HepG2 (cell line): ENCODE results near the gene S100A10. TPM values are rescaled to one million over a fixed set of nuclear protein-coding genes. Genes with fewer than 3 reads are reported as not detected.

ENCODE experiments used
- ATAC-seq: fragments of 200-7000 bp; cut with Tn5 transposase; 3 replicates; pipeline ENCODE4 v1.9.1; 2020; ENCODE audit warnings: mild to moderate bottlenecking, moderate library complexity
- BruUV-seq: library from RNA; stranded (reverse); fragments of 400-500 nt; replicated peaks from 2 replicates; lab custom pipeline; 2021; lab: Mats Ljungman, UMichigan
- CTCF ChIA-PET: fragments of 300-600 bp; formaldehyde crosslinking; extraction: SDS; loops from one replicate; lab custom pipeline; 2021; ENCODE audit warnings: low total read pairs, inconsistent platforms, low intra/inter-chr PET ratio; lab: Yijun Ruan, JAX
- POLR2A ChIA-PET: fragments of 350-600 bp; sonication (Branson Sonifier 250); formaldehyde crosslinking; loops from one replicate; lab custom pipeline; 2020; ENCODE audit warnings: antibody characterized with exemption, inconsistent platforms; lab: Yijun Ruan, JAX
- DNase-seq: peaks from one replicate; pipeline ENCODE4 v3.0.0-alpha.2; 2015; ENCODE audit warnings: low spot score
- FAIRE-seq: peaks from 3 replicates; lab custom pipeline; 2011; peaks lifted over from hg19 to GRCh38; lab: Jason Lieb, UNC
- H2AFZ ChIP-seq: one replicate; pipeline ENCODE4 v1.6.1; 2011; ENCODE audit warnings: low read length, inconsistent platforms
- H3K27ac ChIP-seq: fragments of 300-600 bp; 3 replicates; pipeline ENCODE4 v1.8.0; 2011; ENCODE audit warnings: mixed run types, mild to moderate bottlenecking, mixed read lengths, low read length, inconsistent platforms; ENCODE audit not compliant: insufficient read depth; ENCODE audit errors: extremely low read length
- H3K27me3 ChIP-seq, 2 experiments: fragments of 200-600 bp in 1 of 2; 2 replicates in 1 of 2; 3 replicates in 1 of 2; pipeline versions ENCODE4 v1.6.0 to v1.8.0; 2011; ENCODE audit warnings: low read length in 2 of 2, mild to moderate bottlenecking in 2 of 2, moderate library complexity in 2 of 2, inconsistent platforms in 1 of 2; ENCODE audit not compliant: insufficient read depth in 2 of 2, control insufficient read depth in 1 of 2
- H3K36me3 ChIP-seq, 2 experiments: fragments of 200-600 bp in 1 of 2; replicated peaks in 1 of 2; 2 replicates in 1 of 2; 3 replicates in 1 of 2; pipeline versions ENCODE4 v1.5.1 to v1.8.0; 2011; ENCODE audit warnings: low read length in 2 of 2, inconsistent platforms in 1 of 2; ENCODE audit not compliant: insufficient read depth in 2 of 2, control insufficient read depth in 1 of 2
- H3K4me1 ChIP-seq: 2 replicates; pipeline ENCODE4 v1.5.1; 2012; ENCODE audit warnings: low read length, inconsistent platforms; ENCODE audit not compliant: insufficient read depth
- H3K4me2 ChIP-seq: 2 replicates; pipeline ENCODE4 v1.6.0; 2011; ENCODE audit warnings: low read depth, low read length, inconsistent platforms
- H3K4me3 ChIP-seq, 3 experiments: fragments of 200-600 bp in 1 of 3; sonication (generic), shearing (Covaris generic) in 1 of 3; replicated peaks in 1 of 3; 2 replicates each; pipeline ENCODE4 v1.5.1; 2011 to 2016; ENCODE audit warnings: low read length in 3 of 3, inconsistent platforms in 2 of 3, low read depth in 2 of 3, mild to moderate bottlenecking in 2 of 3, control low read depth in 1 of 3, mixed read lengths in 1 of 3; ENCODE audit not compliant: insufficient read depth in 1 of 3
- H3K79me2 ChIP-seq: one replicate; pipeline ENCODE4 v1.6.1; 2011; ENCODE audit warnings: low read length, inconsistent platforms; ENCODE audit not compliant: insufficient read depth
- H3K9ac ChIP-seq: 2 replicates; pipeline ENCODE4 v1.6.0; 2011; ENCODE audit warnings: mild to moderate bottlenecking, low read depth, low read length, inconsistent platforms; ENCODE audit not compliant: insufficient read depth
- H3K9me3 ChIP-seq: 2 replicates; pipeline ENCODE4 v1.5.1; 2012; ENCODE audit warnings: mild to moderate bottlenecking, low read length
- H4K20me1 ChIP-seq: 2 replicates; pipeline ENCODE4 v1.6.0; 2011; ENCODE audit warnings: inconsistent platforms, mild to moderate bottlenecking, low read length, moderate library complexity; ENCODE audit not compliant: insufficient read depth
- BHLHE40 ChIP-seq: IDR thresholded peaks from 2 replicates; pipeline ENCODE4 v1.6.1; 2011; ENCODE audit warnings: low read length, improper control_type of control experiment
- HHEX ChIP-seq: IDR thresholded peaks from 2 replicates; pipeline ENCODE4 v1.6.1; 2016; ENCODE audit warnings: control low read depth
- MBNL3 ChIP-seq: fragments of 250-450 bp; sonication (Bioruptor Pico); conservative IDR thresholded peaks from 2 replicates; pipeline ENCODE4 v1.8.0; 2022; ENCODE audit warnings: mild to moderate bottlenecking, inconsistent platforms
- MZF1 ChIP-seq: sonication (generic); formaldehyde crosslinking; IDR thresholded peaks from 2 replicates; pipeline ENCODE4 v1.8.1; 2023; ENCODE audit warnings: mild to moderate bottlenecking, missing genetic modification reagents, borderline replicate concordance
- NAIF1 ChIP-seq: sonication (generic); formaldehyde crosslinking; IDR thresholded peaks from 2 replicates; pipeline ENCODE4 v1.5.0; 2020; ENCODE audit warnings: mild to moderate bottlenecking, missing genetic modification reagents, borderline replicate concordance
- POLR2A ChIP-seq, 2 experiments: IDR thresholded peaks; 2 replicates each; pipeline ENCODE4 v1.6.1; 2011; ENCODE audit warnings: low read depth in 2 of 2, low read length in 2 of 2, mild to moderate bottlenecking in 1 of 2, moderate library complexity in 1 of 2; ENCODE audit not compliant: insufficient read depth in 1 of 2
- RAD51 ChIP-seq: fragments of 450-650 bp; IDR thresholded peaks from 2 replicates; pipeline ENCODE4 v1.6.1; 2016; ENCODE audit warnings: borderline replicate concordance
- RELA ChIP-seq: sonication (generic); formaldehyde crosslinking; IDR thresholded peaks from 2 replicates; pipeline ENCODE4 v1.4.0; 2020; ENCODE audit warnings: missing genetic modification reagents
- STAG1 ChIP-seq: sonication (generic); formaldehyde crosslinking; IDR thresholded peaks from 2 replicates; pipeline ENCODE4 v1.4.0; 2020; ENCODE audit warnings: missing genetic modification reagents
- ZKSCAN8 ChIP-seq: IDR thresholded peaks from 2 replicates; pipeline ENCODE4 v1.6.1; 2016; ENCODE audit warnings: borderline replicate concordance, missing genetic modification reagents, missing compliant biosample characterization
- ZMYM2 ChIP-seq: sonication (generic); formaldehyde crosslinking; IDR thresholded peaks from 2 replicates; pipeline ENCODE4 v1.8.0; 2022; ENCODE audit warnings: mild to moderate bottlenecking, missing genetic modification reagents
- ZNF713 ChIP-seq: sonication (generic); formaldehyde crosslinking; IDR thresholded peaks from 2 replicates; pipeline ENCODE4 v1.4.0; 2020; ENCODE audit warnings: mild to moderate bottlenecking, missing genetic modification reagents
- ZNF777 ChIP-seq: sonication (generic); formaldehyde crosslinking; IDR thresholded peaks from 2 replicates; pipeline ENCODE4 v1.4.0; 2020; ENCODE audit warnings: missing genetic modification reagents
- WGBS: methylation state at CpG from one replicate; pipeline ENCODE4 v1.1.6; 2017; ENCODE audit warnings: low lambda C conversion rate; 5-methylcytosine and 5-hydroxymethylcytosine counted together
- in situ Hi-C: cut with HindIII; loops from 2 replicates; pipeline ENCODE4 v1.10.0; 2017; ENCODE audit warnings: low pct_unique_long_range_greater_than_20kb; ENCODE audit not compliant: extremely low pct_ligation_motif_present
- intact Hi-C: fragments of 100-400 bp; cut with micrococcal nuclease; formaldehyde crosslinking; loops from one replicate; pipeline ENCODE4 v1.10.0; 2022; ENCODE audit not compliant: unreplicated experiment
- polyA plus RNA-seq, 8 experiments: library from polyadenylated mRNA; depleted of rRNA in 3 of 8; stranded (reverse) in 7 of 8; unstranded in 1 of 8; fragments of >200 nt; fragmentation: Illumina TruSeq in 4 of 8; extraction: Trizol in 4 of 8; gene quantifications; 2 replicates each; pipeline versions ENCODE4 v1.2.1 to v1.2.3, GENCODE V29; 2011 to 2016; ENCODE audit warnings: low read depth in 4 of 8, missing spikeins in 1 of 8, mixed read lengths in 1 of 8; ENCODE audit not compliant: insufficient read depth in 1 of 8
- total RNA-seq, 5 experiments: library from RNA; depleted of rRNA; stranded (reverse); fragments of >200 nt; fragmentation: Illumina TruSeq; extraction: Trizol; gene quantifications; 2 replicates each; pipeline ENCODE4 v1.2.3, GENCODE V29; 2016; ENCODE audit warnings: low read depth in 1 of 5
- TF ChIP-seq, protein P1 (sequence below): IDR thresholded peaks from 2 replicates; pipeline ENCODE4 v1.6.1; 2018; ENCODE audit warnings: missing genetic modification reagents
- TF ChIP-seq, protein P2 (sequence below): sonication (generic); formaldehyde crosslinking; IDR thresholded peaks from 2 replicates; pipeline ENCODE4 v1.5.0; 2020; ENCODE audit warnings: missing genetic modification reagents, mild to moderate bottlenecking, borderline replicate concordance
- TF ChIP-seq, protein P3 (sequence below): sonication (generic); formaldehyde crosslinking; IDR thresholded peaks from 2 replicates; pipeline ENCODE4 v1.5.0; 2020; ENCODE audit warnings: mild to moderate bottlenecking, missing genetic modification reagents, moderate library complexity
- TF ChIP-seq, protein P4 (sequence below): sonication (generic); formaldehyde crosslinking; IDR thresholded peaks from 2 replicates; pipeline ENCODE4 v1.5.0; 2020; ENCODE audit warnings: missing genetic modification reagents
- TF ChIP-seq, protein P5 (sequence below): sonication (generic); formaldehyde crosslinking; IDR thresholded peaks from 2 replicates; pipeline ENCODE4 v1.4.0; 2020; ENCODE audit warnings: mild to moderate bottlenecking, missing genetic modification reagents, borderline replicate concordance
- TF ChIP-seq, protein P6 (sequence below): sonication (generic); formaldehyde crosslinking; IDR thresholded peaks from 2 replicates; pipeline ENCODE4 v1.5.1; 2020; ENCODE audit warnings: mild to moderate bottlenecking, missing genetic modification reagents, moderate library complexity

S100A10 gene
- total and polyA plus RNA-seq, 2 of the 13 experiments (the other 11 are each of a cell fraction or from before 2014, with no cell fraction given) = 16.8 to 28.7 TPM

DNA sequence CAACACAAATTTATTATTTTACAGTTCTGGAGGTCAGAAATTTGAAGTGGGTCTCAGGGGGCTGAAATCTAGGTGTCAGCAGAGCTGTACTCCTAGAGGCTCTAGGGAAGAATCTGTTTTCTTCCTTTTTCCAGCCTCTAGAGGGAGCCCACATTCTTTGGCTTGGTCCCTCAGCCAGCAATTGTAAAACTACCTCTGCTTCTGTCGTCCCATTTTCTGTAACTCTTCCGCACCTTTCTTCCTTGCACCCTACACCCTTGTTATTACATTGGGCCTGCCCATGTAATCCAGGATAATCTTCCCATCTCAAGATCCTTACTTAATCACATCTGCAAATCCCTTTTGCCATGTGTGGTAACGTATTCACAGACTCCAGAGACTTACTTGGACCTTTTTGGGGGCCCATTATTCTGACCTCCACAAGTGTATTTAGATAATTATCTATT, 59.6 kb downstream of the S100A10 start:
- peak; percentile 84 for FAIRE-seq
- BruUV-seq = no TSS peak
- CTCF ChIA-PET = interaction anchor here (1.7 to 3.1 kb wide), 5 partner anchors 34 to 101 kb away, joined by 6 to 33 read pairs (median 9); no protein-coding TSS in a partner anchor
- TF ChIP-seq RAD51 = no peak
- no peak for TF ChIP-seq ZMYM2 (CRISPR knock-in tag)
- no peak for TF ChIP-seq ZKSCAN8
- TF ChIP-seq, protein P1, sequence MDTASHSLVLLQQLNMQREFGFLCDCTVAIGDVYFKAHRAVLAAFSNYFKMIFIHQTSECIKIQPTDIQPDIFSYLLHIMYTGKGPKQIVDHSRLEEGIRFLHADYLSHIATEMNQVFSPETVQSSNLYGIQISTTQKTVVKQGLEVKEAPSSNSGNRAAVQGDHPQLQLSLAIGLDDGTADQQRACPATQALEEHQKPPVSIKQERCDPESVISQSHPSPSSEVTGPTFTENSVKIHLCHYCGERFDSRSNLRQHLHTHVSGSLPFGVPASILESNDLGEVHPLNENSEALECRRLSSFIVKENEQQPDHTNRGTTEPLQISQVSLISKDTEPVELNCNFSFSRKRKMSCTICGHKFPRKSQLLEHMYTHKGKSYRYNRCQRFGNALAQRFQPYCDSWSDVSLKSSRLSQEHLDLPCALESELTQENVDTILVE (CRISPR knock-in tag) = no peak
- no peak for TF ChIP-seq RELA
- TF ChIP-seq, protein P2, sequence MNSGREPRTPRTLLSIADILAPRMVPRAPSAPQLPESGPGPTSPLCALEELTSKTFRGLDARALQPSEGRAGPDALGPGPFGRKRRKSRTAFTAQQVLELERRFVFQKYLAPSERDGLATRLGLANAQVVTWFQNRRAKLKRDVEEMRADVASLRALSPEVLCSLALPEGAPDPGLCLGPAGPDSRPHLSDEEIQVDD (CRISPR knock-in tag) = no peak
- no peak for TF ChIP-seq POLR2A (IDR thresholded peaks at IDR 0.05; ENCODE audit: insufficient read depth in 1 of 2, low read depth in 2 of 2, low read length in 2 of 2)
- no peak for TF ChIP-seq HHEX
- TF ChIP-seq, protein P3, sequence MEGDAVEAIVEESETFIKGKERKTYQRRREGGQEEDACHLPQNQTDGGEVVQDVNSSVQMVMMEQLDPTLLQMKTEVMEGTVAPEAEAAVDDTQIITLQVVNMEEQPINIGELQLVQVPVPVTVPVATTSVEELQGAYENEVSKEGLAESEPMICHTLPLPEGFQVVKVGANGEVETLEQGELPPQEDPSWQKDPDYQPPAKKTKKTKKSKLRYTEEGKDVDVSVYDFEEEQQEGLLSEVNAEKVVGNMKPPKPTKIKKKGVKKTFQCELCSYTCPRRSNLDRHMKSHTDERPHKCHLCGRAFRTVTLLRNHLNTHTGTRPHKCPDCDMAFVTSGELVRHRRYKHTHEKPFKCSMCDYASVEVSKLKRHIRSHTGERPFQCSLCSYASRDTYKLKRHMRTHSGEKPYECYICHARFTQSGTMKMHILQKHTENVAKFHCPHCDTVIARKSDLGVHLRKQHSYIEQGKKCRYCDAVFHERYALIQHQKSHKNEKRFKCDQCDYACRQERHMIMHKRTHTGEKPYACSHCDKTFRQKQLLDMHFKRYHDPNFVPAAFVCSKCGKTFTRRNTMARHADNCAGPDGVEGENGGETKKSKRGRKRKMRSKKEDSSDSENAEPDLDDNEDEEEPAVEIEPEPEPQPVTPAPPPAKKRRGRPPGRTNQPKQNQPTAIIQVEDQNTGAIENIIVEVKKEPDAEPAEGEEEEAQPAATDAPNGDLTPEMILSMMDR (CRISPR knock-in tag) = peak; percentile 84
- TF ChIP-seq, protein P4, sequence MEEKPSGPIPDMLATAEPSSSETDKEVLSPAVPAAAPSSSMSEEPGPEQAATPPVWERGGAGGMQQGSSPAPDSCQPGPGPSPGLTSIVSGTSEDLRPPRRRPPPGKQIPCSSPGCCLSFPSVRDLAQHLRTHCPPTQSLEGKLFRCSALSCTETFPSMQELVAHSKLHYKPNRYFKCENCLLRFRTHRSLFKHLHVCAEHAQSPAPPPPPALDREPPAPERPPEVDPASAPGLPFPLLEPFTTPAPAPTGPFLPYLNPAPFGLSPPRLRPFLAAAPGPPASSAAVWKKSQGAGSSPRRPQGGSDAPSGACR (CRISPR knock-in tag) = no peak
- TF ChIP-seq, protein P5, sequence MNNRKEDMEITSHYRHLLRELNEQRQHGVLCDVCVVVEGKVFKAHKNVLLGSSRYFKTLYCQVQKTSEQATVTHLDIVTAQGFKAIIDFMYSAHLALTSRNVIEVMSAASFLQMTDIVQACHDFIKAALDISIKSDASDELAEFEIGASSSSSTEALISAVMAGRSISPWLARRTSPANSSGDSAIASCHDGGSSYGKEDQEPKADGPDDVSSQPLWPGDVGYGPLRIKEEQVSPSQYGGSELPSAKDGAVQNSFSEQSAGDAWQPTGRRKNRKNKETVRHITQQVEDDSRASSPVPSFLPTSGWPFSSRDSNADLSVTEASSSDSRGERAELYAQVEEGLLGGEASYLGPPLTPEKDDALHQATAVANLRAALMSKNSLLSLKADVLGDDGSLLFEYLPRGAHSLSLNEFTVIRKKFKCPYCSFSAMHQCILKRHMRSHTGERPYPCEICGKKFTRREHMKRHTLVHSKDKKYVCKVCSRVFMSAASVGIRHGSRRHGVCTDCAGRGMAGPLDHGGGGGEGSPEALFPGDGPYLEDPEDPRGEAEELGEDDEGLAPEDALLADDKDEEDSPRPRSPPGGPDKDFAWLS = no peak
- TF ChIP-seq MBNL3 = no peak
- TF ChIP-seq BHLHE40 = no peak
- TF ChIP-seq NAIF1 = no peak
- TF ChIP-seq ZNF777 (CRISPR knock-in tag) = no peak
- TF ChIP-seq, protein P6, sequence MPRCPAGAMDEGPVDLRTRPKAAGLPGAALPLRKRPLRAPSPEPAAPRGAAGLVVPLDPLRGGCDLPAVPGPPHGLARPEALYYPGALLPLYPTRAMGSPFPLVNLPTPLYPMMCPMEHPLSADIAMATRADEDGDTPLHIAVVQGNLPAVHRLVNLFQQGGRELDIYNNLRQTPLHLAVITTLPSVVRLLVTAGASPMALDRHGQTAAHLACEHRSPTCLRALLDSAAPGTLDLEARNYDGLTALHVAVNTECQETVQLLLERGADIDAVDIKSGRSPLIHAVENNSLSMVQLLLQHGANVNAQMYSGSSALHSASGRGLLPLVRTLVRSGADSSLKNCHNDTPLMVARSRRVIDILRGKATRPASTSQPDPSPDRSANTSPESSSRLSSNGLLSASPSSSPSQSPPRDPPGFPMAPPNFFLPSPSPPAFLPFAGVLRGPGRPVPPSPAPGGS (CRISPR knock-in tag) = no peak
- no peak for TF ChIP-seq ZNF713 (CRISPR knock-in tag)
- peak; percentile 91 for TF ChIP-seq STAG1 (CRISPR knock-in tag)
- no peak for TF ChIP-seq MZF1

More for the DNA sequence above, 59.6 kb downstream of the S100A10 start:
- Histone ChIP-seq H3K4me2 (no peak overlapping the region), H3K9me3 (no peaks in the 10 kb centered on the region), H3K27me3 (no peaks in the 10 kb centered on the region), H4K20me1 (no peaks in the 10 kb centered on the region), H2AFZ (no peak overlapping the region), H3K27ac (no peak overlapping the region), H3K36me3 (no peaks in the 10 kb centered on the region), H3K9ac (no peak overlapping the region), H3K4me1 (no peaks in the 10 kb centered on the region), H3K79me2 (no peaks in the 10 kb centered on the region), H3K4me3 (no peak overlapping the region)
- in situ Hi-C loops = loop anchor here (5.0 kb wide), 1 partner anchor 63 kb away; no protein-coding TSS in a partner anchor
- POLR2A ChIA-PET = interaction anchor here (1.3 kb wide), 1 partner anchor 68 kb away, joined by 3 read pairs; no protein-coding TSS in a partner anchor
- 17% methylated on average over 3 of the region's 3 CpGs for WGBS
- DNase-seq (peak; percentile 39), ATAC-seq (peak; percentile 87)
- intact Hi-C loops = loop anchor here (1.0 to 5.0 kb wide), 3 partner anchors 35 to 67 kb away; no protein-coding TSS in a partner anchor
